ENCODE measurements around the gene VPS37C.

Gene VPS37C

GRCh38 chr11:61109671-61110070 lies 51.6 kb downstream of the VPS37C start:
- H3K4me3 ChIP-seq (ENCODE audit: control insufficient read depth, low read depth, low read length) = no peak overlapping the region
- TF ChIP-seq CTCF (IDR thresholded peaks at IDR 0.05; ENCODE audit: control insufficient read depth, insufficient read depth, low read depth, low read length, missing control alignments) = no peak
- DNase-seq (ENCODE audit: low read depth) = no peak

GRCh38 chr11:61108847-61109585 lies 52.2 kb downstream of the VPS37C start:
- TF ChIP-seq CTCF (IDR thresholded peaks at IDR 0.05; ENCODE audit: control insufficient read depth, insufficient read depth, low read depth, low read length, missing control alignments) = no peak

GRCh38 chr11:61107888-61108287 lies 53.3 kb downstream of the VPS37C start:
- no peak overlapping the region for H3K4me3 ChIP-seq (ENCODE audit: control insufficient read depth, low read depth, low read length)
- no peak for TF ChIP-seq CTCF (IDR thresholded peaks at IDR 0.05; ENCODE audit: control insufficient read depth, insufficient read depth, low read depth, low read length, missing control alignments)
- DNase-seq (ENCODE audit: low read depth) = no peak

More at GRCh38 chr11:61108847-61109585, 52.2 kb downstream of the VPS37C start:
- no peak overlapping the region for H3K4me3 ChIP-seq (ENCODE audit: control insufficient read depth, low read depth, low read length)
- DNase-seq (ENCODE audit: low read depth) = no peak

DNA sequence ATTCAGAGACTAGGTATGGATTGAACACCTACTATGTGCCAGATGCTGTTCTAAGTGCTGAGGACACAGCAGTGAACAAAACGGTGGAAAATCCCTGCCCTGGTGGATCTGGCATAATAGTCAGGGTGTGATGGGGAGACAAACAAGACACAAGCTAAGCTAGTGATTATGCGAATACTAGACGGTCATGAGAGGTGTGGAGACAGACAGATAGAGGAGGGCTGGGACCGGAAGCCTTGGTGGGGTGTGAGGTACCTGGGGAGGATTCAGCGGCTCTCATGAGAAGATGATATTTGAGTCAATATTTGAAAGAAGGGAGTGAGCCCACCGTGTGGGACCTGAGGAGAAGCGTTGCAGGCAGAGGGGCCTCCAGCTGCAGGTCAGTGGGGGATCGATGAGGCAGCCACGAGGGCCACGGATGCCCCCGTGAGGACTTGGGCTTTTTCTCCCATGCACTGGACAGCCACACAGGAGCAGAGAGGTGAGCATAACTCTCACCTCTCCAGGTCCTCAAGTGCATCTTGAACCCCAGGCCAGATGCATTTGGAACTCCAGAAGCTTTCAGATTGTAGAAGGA lies 54.2 kb downstream of the VPS37C start:
- H3K4me3 ChIP-seq (ENCODE audit: control insufficient read depth, low read depth, low read length) = no peak overlapping the region
- DNase-seq (ENCODE audit: low read depth) = no peak
- no peak for TF ChIP-seq CTCF (IDR thresholded peaks at IDR 0.05; ENCODE audit: control insufficient read depth, insufficient read depth, low read depth, low read length, missing control alignments)

DNA sequence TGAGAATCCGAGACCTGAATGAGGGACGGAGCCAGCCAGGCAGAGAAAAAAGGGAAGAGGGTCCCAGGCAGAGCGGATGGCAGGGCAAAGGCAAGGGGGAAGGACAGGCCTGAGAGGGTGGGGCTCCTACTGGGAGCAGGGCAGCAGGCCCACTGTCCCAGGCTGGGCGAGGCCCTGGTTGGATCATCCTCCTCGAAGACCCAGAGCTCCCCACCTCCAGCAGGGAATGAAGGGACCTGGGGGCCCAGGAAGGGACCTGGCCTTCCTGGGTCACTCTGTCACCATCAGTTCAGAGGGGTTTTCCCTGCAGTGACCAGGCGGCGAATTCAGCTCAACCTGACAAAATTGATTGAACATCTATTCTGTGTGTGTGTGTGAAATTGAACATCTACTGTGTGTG lies 54.9 kb downstream of the VPS37C start:
- DNase-seq (ENCODE audit: low read depth) = no peak
- H3K4me3 ChIP-seq (ENCODE audit: control insufficient read depth, low read depth, low read length) = no peak overlapping the region
- TF ChIP-seq CTCF (IDR thresholded peaks at IDR 0.05; ENCODE audit: control insufficient read depth, insufficient read depth, low read depth, low read length, missing control alignments) = no peak

DNA sequence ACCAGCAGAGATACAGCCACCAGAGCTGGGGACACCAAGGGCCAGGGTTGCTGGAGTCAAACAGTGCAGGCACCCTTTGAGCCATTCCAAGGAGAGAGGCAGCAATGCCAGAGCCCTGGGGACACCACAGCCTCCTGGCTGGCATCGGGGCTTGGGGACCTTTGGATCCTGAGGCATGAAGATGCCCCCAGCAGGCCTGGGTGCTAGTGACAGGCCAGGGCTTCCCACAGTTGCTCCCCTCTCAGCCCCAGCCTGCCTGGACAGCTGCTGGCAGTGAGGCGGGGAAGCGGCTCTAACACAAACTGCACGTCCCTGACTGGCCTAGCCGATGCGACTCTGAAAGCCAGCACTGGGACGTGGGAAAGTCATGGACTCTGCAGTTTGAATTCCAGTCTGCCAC lies 56.3 kb downstream of the VPS37C start:
- DNase-seq (ENCODE audit: low read depth) = no peak
- H3K4me3 ChIP-seq (ENCODE audit: control insufficient read depth, low read depth, low read length) = no peak overlapping the region
- no peak for TF ChIP-seq CTCF (IDR thresholded peaks at IDR 0.05; ENCODE audit: control insufficient read depth, insufficient read depth, low read depth, low read length, missing control alignments)

Data from AG09309 (cell line).